Tibial nerve (tissue), 3 donors: ENCODE results near the gene DHX58.
A peak's percentile ranks its signal among the peaks of the same experiment; 100 is the strongest.

Source experiments
- EP300 ChIP-seq, 2 donors: sonication (generic); formaldehyde crosslinking; IDR thresholded peaks; one replicate each; pipeline ENCODE4 v1.6.1; 2017; ENCODE audit warnings: antibody characterized with exemption in 2 of 2, mild to moderate bottlenecking in 1 of 2
- POLR2A ChIP-seq, 2 donors: fragments of 450-650 bp; IDR thresholded peaks; one replicate each; pipeline ENCODE4 v1.6.1; 2017; ENCODE audit warnings: antibody characterized with exemption in 2 of 2, mild to moderate bottlenecking in 2 of 2, moderate library complexity in 2 of 2

DNA sequence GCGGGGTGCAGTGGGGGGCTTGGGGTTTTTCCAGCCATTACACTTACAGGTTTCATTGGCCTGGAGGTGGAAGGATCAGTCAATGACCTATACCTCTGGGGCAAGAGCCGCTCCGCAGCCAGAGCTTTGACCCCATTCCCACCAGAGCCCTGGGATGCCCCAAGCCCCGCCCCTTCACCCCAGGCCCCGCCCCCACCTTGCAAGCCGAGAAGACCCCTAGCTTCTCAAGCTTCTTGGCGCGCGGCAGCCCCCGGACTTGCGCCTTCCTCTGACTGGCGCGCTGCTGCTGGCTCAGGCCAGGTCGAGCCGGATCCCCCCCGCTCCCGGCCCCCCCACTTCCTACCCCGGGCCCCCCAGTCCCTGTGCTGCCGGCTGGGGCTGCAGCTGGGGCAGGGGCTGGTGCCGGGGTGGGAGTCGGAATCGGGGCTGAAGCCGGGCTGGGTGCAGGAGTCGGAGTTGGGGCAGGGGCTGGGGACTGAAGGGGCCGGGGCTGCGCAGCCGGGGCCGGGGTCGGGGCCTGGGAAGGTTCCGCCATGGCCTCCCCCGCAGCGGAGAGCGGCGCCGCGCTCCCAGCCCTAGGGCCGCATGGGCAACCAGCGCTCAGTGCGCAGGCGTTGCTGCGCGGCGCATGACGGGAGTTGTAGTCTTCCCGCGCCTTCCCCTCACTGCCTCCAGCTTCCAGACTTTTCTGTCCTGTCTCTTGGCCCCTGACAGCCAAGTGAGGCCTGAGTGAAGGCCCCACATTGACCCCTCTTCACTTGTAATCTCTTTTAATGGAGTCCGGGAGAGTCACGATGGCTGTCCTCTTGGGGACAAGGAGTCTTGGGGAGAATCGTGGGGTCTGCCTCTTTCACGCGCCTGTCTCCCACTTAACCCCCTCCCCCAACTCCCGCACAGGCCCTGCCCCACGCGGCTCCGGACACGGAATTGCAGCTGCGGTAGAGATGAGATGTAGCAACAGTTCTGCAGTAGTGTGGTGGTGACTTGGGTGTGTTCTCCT lies 8.6 kb upstream of the DHX58 start, which contains the start of gene KAT2A:
- TF ChIP-seq EP300 (IDR thresholded peaks at IDR 0.05): peak; percentile 58 to 63
- peak in 1 of 2 donors; percentile 17 for TF ChIP-seq POLR2A (IDR thresholded peaks at IDR 0.05)
